Kidney (tissue), 14 donors: Measurements from ENCODE around the gene SP3. TPM values are rescaled to one million over a fixed set of nuclear protein-coding genes. Genes with fewer than 3 reads are reported as not detected.

Experiments used
- DNase-seq, 5 donors: peaks; one replicate each; pipeline ENCODE4 v3.0.0-alpha.2; 2013 to 2020
- FAIRE-seq: peaks from 2 replicates; lab custom pipeline; 2012; peaks lifted over from hg19 to GRCh38; lab: Jason Lieb, UNC
- H3K27ac ChIP-seq, 2 donors: one replicate each; pipeline ENCODE4 v1.7.0; 2013; ENCODE audit warnings: low read depth in 2 of 2, low read length in 2 of 2, inconsistent platforms in 1 of 2
- H3K27me3 ChIP-seq: one replicate; pipeline ENCODE4 v1.7.1; 2013; ENCODE audit warnings: low read length, inconsistent platforms; ENCODE audit not compliant: control insufficient read depth, insufficient read depth
- H3K36me3 ChIP-seq, 3 donors: one replicate each; pipeline versions ENCODE4 v1.7.0 to v1.7.1; 2013; ENCODE audit warnings: low read length in 3 of 3, control low read depth in 1 of 3, inconsistent platforms in 1 of 3; ENCODE audit not compliant: insufficient read depth in 3 of 3, control insufficient read depth in 2 of 3
- H3K4me1 ChIP-seq, 3 donors: one replicate each; pipeline versions ENCODE4 v1.7.0 to v1.7.1; 2013; ENCODE audit warnings: low read length in 3 of 3, inconsistent platforms in 1 of 3, low read depth in 1 of 3; ENCODE audit not compliant: control insufficient read depth in 2 of 3, insufficient read depth in 2 of 3
- H3K4me3 ChIP-seq, 3 donors: one replicate each; pipeline versions ENCODE4 v1.7.0 to v1.8.1; 2013; ENCODE audit warnings: low read length in 3 of 3, control low read depth in 1 of 3, inconsistent platforms in 1 of 3
- H3K9ac ChIP-seq, 3 donors: one replicate each; pipeline versions ENCODE4 v1.7.0 to v1.7.1; 2013; ENCODE audit warnings: low read length in 3 of 3, control low read depth in 1 of 3, inconsistent platforms in 1 of 3
- H3K9me3 ChIP-seq, 3 donors: one replicate each; pipeline versions ENCODE4 v1.7.0 to v1.7.1; 2013; ENCODE audit warnings: low read length in 3 of 3, control low read depth in 1 of 3, inconsistent platforms in 1 of 3; ENCODE audit not compliant: control insufficient read depth in 2 of 3, insufficient read depth in 1 of 3
- intact Hi-C: fragments of 100-400 bp; cut with DNase I; formaldehyde crosslinking; loops from one replicate; pipeline ENCODE4 v1.11.1; 2022
- polyA plus RNA-seq: library from polyadenylated mRNA; stranded (reverse); fragments of 350-450 nt; fragmentation: Illumina TruSeq; extraction: RNeasy Lipid Tissue Mini Kit (QIAGEN cat#74804); gene quantifications from one replicate; pipeline ENCODE4 v1.2.3, GENCODE V29; 2014; ENCODE audit warnings: low read depth, low replicate concordance; ENCODE audit not compliant: insufficient read depth
- total RNA-seq: library from RNA; stranded (reverse); fragmentation: NEBNext Ultra II Directional; extraction: Animal tissue kit (Norgen Biotek cat#: 25700); gene quantifications from one replicate; pipeline ENCODE4 v1.2.1, GENCODE V29; 2021
- TF ChIP-seq, protein P1 (sequence below): IDR thresholded peaks from 3 replicates; pipeline ENCODE4 v1.5.1; 2012; ENCODE audit warnings: mild to moderate bottlenecking, moderate library complexity, borderline replicate concordance; ENCODE audit not compliant: insufficient read depth; ENCODE audit errors: extremely low read depth
- donor health status: control.
- donor health status: control.
- donor health status: control.
- donor health status: control.
- donor health status: control.
- donor health status: DM: yes; HTN: yes; CAD: no.
- donor health status: Normal renal cell carcinoma (clear cell type).

Gene SP3
- total and polyA plus RNA-seq, 2 donors from 2014 or later = 14.5 to 86.2 TPM

DNA sequence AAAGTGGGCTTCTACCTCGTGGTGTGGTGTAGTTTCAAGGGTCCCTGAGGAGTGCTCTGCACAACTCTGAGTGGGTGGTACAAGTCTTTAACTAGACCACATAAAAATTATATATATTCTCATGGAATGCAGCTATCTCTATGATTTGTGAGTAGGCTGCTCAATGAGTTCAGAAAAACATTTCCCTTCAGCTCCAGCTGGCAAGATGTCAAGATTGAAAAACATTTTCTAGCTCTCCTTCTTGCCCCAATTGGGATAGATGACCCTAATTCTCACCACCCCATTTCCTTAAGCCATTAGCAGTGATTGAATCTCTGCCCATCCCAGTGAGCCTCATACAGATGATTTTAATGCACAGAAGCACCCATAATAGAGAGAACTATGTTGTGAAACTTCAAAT is 28.3 kb upstream of the SP3 start:
- FAIRE-seq (no peak), DNase-seq (no peak)
- H3K27ac ChIP-seq = no peak overlapping the region
- H3K27me3 ChIP-seq = no peaks in the 10 kb centered on the region
- no peak overlapping the region for H3K4me3 ChIP-seq
- intact Hi-C loops = no loop called here
- no peaks in the 10 kb centered on the region for H3K9me3 ChIP-seq
- no peak overlapping the region for H3K9ac ChIP-seq
- TF ChIP-seq, protein P1, sequence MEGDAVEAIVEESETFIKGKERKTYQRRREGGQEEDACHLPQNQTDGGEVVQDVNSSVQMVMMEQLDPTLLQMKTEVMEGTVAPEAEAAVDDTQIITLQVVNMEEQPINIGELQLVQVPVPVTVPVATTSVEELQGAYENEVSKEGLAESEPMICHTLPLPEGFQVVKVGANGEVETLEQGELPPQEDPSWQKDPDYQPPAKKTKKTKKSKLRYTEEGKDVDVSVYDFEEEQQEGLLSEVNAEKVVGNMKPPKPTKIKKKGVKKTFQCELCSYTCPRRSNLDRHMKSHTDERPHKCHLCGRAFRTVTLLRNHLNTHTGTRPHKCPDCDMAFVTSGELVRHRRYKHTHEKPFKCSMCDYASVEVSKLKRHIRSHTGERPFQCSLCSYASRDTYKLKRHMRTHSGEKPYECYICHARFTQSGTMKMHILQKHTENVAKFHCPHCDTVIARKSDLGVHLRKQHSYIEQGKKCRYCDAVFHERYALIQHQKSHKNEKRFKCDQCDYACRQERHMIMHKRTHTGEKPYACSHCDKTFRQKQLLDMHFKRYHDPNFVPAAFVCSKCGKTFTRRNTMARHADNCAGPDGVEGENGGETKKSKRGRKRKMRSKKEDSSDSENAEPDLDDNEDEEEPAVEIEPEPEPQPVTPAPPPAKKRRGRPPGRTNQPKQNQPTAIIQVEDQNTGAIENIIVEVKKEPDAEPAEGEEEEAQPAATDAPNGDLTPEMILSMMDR = no peak
- no peaks in the 10 kb centered on the region for H3K36me3 ChIP-seq
- H3K4me1 ChIP-seq = peaks cover 0 to 12% (median 4%) of the 10 kb centered on the region in 3 donors

DNA sequence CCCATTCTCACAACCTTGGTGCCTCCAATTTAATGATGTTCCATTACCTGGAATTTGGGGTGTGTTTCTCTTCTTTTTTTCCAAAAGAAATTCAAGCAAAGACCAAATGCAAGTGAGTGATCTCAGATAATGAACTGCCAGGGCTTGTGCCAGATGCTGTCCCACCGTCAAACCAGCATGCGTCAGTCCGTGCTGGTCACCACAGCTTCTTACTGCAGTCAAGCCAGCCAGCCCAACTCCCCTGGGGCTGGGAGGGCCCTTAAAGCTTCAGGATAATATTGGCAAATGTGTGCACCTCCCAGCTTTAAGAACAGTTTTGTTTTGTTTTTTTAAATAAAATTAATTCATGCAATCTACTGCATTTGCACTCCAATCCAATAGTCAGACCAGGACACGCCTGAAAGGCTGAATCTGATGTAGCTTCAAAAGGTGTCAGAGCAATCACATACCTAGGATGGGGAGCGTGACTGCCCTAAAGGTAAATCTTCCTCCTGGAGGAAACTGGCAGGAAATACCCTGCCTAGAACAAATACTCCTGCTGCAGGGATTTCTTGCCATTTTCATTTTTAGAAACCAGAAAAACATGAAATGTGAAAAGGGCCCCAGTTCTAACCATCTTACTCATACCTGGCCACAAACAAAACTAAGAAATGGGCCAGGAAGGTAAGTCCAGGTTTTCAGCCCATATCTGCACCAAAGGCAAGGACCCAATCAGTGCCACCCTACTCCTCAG is 26.8 kb upstream of the SP3 start:
- Histone ChIP-seq H3K27me3 (no peaks in the 10 kb centered on the region), H3K4me3 (no peak overlapping the region), H3K36me3 (no peaks in the 10 kb centered on the region), H3K9me3 (no peaks in the 10 kb centered on the region), H3K27ac (no peak overlapping the region), H3K9ac (no peak overlapping the region), H3K4me1 (peaks cover 0 to 10% (median 4%) of the 10 kb centered on the region in 3 donors)
- FAIRE-seq = no peak
- intact Hi-C loops = no loop called here
- DNase-seq = no peak
- TF ChIP-seq, protein P1 = no peak

DNA sequence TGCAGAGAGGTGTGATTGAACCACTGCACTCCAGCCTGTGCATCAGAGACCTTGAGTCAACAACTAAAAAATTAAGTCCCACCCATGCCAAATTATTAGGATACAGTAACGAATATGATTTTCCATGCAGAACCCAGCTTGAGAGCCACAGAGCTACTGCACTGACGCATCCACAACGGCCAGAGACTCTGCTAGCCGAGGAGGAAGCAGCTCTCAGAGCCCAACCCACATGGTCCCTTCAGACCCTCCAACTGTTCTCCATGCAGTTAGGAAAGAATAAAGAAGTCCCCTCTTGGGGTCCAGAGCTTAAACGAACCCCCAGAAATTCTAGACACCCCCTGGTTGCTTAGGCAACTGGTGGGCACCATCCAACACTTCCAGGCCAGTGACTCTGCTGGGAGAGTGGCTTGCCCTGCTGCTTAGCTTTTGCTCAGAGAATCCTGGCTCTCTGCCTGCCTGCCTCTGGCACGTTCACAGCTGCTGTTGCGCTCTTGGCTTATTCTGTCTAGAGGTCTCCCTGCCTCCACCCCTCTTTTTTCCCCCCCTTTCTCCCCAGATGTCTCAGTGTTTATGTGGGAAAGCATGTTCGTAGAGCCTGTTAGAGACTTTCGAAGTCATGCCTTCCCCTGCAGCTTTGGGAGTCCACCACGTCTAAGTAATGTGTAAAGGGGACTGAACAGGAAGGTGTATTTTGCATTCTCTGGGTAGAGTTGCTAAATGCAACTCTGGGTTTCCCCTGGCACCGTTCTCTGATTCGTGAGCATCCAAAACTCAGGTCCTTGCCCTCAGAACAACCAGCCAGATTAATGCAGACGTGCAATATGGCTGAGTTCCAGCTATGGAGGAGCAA is 26.0 kb upstream of the SP3 start:
- Histone ChIP-seq H3K9me3 (no peaks in the 10 kb centered on the region), H3K27me3 (no peaks in the 10 kb centered on the region), H3K4me1 (peaks cover 0 to 12% (median 4%) of the 10 kb centered on the region in 3 donors), H3K9ac (no peak overlapping the region), H3K36me3 (no peaks in the 10 kb centered on the region), H3K27ac (peak overlapping the region in 1 of 2 donors; percentile 48), H3K4me3 (no peak overlapping the region)
- intact Hi-C loops = no loop called here
- DNase-seq = peak in 4 of 5 donors; percentile 27 to 88 (median 69)
- TF ChIP-seq, protein P1 = no peak
- no peak for FAIRE-seq
